Activated CD4-positive, alpha-beta T cell treated with anti-CD3 and anti-CD28 coated beads, Interleukin-10, Interleukin-2, amounts not matched to agents 100 ng/mL and 50 ng/mL, durations not matched to agents 16 hours and 8 hours (primary cell): ENCODE data around the gene KIAA1958.
"Not testable (repeated sequence)": the region's sequence is repeated elsewhere in the genome, so short reads cannot be mapped to it uniquely, and the experiment has no call there.

Experiments
- DNase-seq: peaks from one replicate; pipeline ENCODE4 v3.0.0-alpha.2; 2020

Gene KIAA1958

GRCh38 chr9:112493393-112494137, 6.9 kb downstream of the KIAA1958 start:
- DNase-seq, result no peak

- DNase-seq, result no peak
Measured at GRCh38 chr9:112494153-112494552, 7.5 kb downstream of the KIAA1958 start.

- no peak for DNase-seq
Measured at GRCh38 chr9:112495614-112496013, 9.0 kb downstream of the KIAA1958 start.

GRCh38 chr9:112496074-112496722, 9.6 kb downstream of the KIAA1958 start:
- no peak for DNase-seq

GRCh38 chr9:112500842-112501241, 14.2 kb downstream of the KIAA1958 start:
- no peak for DNase-seq

GRCh38 chr9:112501287-112501686, 14.7 kb downstream of the KIAA1958 start:
- DNase-seq, result no peak

- no peak for DNase-seq
Measured at GRCh38 chr9:112502175-112502946, 15.7 kb downstream of the KIAA1958 start.

GRCh38 chr9:112503170-112503569, 16.5 kb downstream of the KIAA1958 start:
- no peak for DNase-seq

- no peak for DNase-seq
Measured at GRCh38 chr9:112505086-112505485, 18.5 kb downstream of the KIAA1958 start.

- no peak for DNase-seq
Measured at GRCh38 chr9:112505607-112506006, 19.0 kb downstream of the KIAA1958 start.

- DNase-seq, result no peak
Measured at GRCh38 chr9:112506571-112506970, 19.9 kb downstream of the KIAA1958 start.

GRCh38 chr9:112507001-112507680, 20.5 kb downstream of the KIAA1958 start:
- DNase-seq, result no peak

- no peak for DNase-seq
Measured at GRCh38 chr9:112508377-112508776, 21.8 kb downstream of the KIAA1958 start.

GRCh38 chr9:112512377-112512776, 25.8 kb downstream of the KIAA1958 start:
- DNase-seq, result not testable (repeated sequence)

GRCh38 chr9:112516769-112517168, 30.1 kb downstream of the KIAA1958 start:
- no peak for DNase-seq

- DNase-seq, result no peak
Measured at GRCh38 chr9:112520069-112520468, 33.4 kb downstream of the KIAA1958 start.

GRCh38 chr9:112520656-112521055, 34.0 kb downstream of the KIAA1958 start:
- DNase-seq, result no peak

GRCh38 chr9:112526973-112527372, 40.3 kb downstream of the KIAA1958 start:
- DNase-seq, result no peak

GRCh38 chr9:112527959-112528358, 41.3 kb downstream of the KIAA1958 start:
- no peak for DNase-seq

- DNase-seq, result no peak
Measured at GRCh38 chr9:112529316-112529715, 42.7 kb downstream of the KIAA1958 start.

GRCh38 chr9:112530751-112531205, 44.2 kb downstream of the KIAA1958 start:
- no peak for DNase-seq

- no peak for DNase-seq
Measured at GRCh38 chr9:112531666-112532282, 45.1 kb downstream of the KIAA1958 start.

- no peak for DNase-seq
Measured at GRCh38 chr9:112532427-112532826, 45.8 kb downstream of the KIAA1958 start.
